ENCODE measurements around the gene IGFL4.
"Not testable (repeated sequence)": the region's sequence is repeated elsewhere in the genome, so short reads cannot be mapped to it uniquely, and the experiment has no call there.

The IGFL4 gene

GRCh38 chr19:46040952-46041500, at the start of gene IGFL4:
Gene IGFL4, minus strand, starts transcription at chr19:46041002. Its CDS starts 40 bp downstream, at chr19:46040962.
- no peak for DNase-seq

- DNase-seq = no peak
Observed at GRCh38 chr19:46090444-46090843, 49.6 kb upstream of the IGFL4 start.

- DNase-seq = no peak
Observed at GRCh38 chr19:46089432-46089831, 48.6 kb upstream of the IGFL4 start.

GRCh38 chr19:46088101-46088500, 47.3 kb upstream of the IGFL4 start:
- no peak for DNase-seq

- DNase-seq = no peak
Observed at GRCh38 chr19:46085888-46086287, 45.1 kb upstream of the IGFL4 start.

GRCh38 chr19:46082728-46083050, 41.9 kb upstream of the IGFL4 start:
- DNase-seq = no peak

- DNase-seq = no peak
Observed at GRCh38 chr19:46081928-46082727, 41.3 kb upstream of the IGFL4 start.

GRCh38 chr19:46080561-46080960, 39.8 kb upstream of the IGFL4 start:
- no peak for DNase-seq

GRCh38 chr19:46079576-46079975, 38.8 kb upstream of the IGFL4 start:
- DNase-seq = no peak

- not testable (repeated sequence) for DNase-seq
Observed at GRCh38 chr19:46078573-46079332, 38.0 kb upstream of the IGFL4 start.

GRCh38 chr19:46077815-46078167, 37.0 kb upstream of the IGFL4 start:
- no peak for DNase-seq

GRCh38 chr19:46076951-46077814, 36.4 kb upstream of the IGFL4 start:
- peak; percentile 6 for DNase-seq

GRCh38 chr19:46076031-46076880, 35.5 kb upstream of the IGFL4 start:
- DNase-seq = no peak

GRCh38 chr19:46073268-46073922, 32.6 kb upstream of the IGFL4 start:
- no peak for DNase-seq

GRCh38 chr19:46069806-46070341, 29.1 kb upstream of the IGFL4 start:
- DNase-seq = no peak

- DNase-seq = no peak
Observed at GRCh38 chr19:46068345-46069258, 27.8 kb upstream of the IGFL4 start.

- no peak for DNase-seq
Observed at GRCh38 chr19:46067691-46068090, 26.9 kb upstream of the IGFL4 start.

GRCh38 chr19:46066471-46066870, 25.7 kb upstream of the IGFL4 start:
- no peak for DNase-seq

GRCh38 chr19:46065486-46066071, 24.8 kb upstream of the IGFL4 start:
- no peak for DNase-seq

GRCh38 chr19:46063201-46063600, 22.4 kb upstream of the IGFL4 start:
- no peak for DNase-seq

Data from activated naive CD4-positive, alpha-beta T cell treated with Interleukin-2 at 50 U/mL for 16 hours (primary cell).